ENCODE data around the gene FOXR1.
"Not testable (repeated sequence)": the region's sequence is repeated elsewhere in the genome, so short reads cannot be mapped to it uniquely, and the experiment has no call there.

Gene FOXR1

GRCh38 chr11:118961189-118961588 lies 10.4 kb upstream of the FOXR1 start:
- H3K27me3 Mint-ChIP-seq (ENCODE audit: low read depth): peaks cover 7% of the 10 kb centered on the region
- no peaks in the 10 kb centered on the region for H3K36me3 Mint-ChIP-seq (ENCODE audit: low read depth)
- H3K9me3 Mint-ChIP-seq: no peaks in the 10 kb centered on the region
- no peak overlapping the region for H3K27ac Mint-ChIP-seq
- H3K4me3 Mint-ChIP-seq: no peak overlapping the region
- H3K4me1 Mint-ChIP-seq (ENCODE audit: low read depth): peaks cover 3% of the 10 kb centered on the region

- Mint-ChIP-seq H3K4me3 (no peak overlapping the region), H3K36me3 (ENCODE audit: low read depth) (no peaks in the 10 kb centered on the region), H3K4me1 (ENCODE audit: low read depth) (no peaks in the 10 kb centered on the region), H3K9me3 (no peaks in the 10 kb centered on the region), H3K27me3 (ENCODE audit: low read depth) (peaks cover 4% of the 10 kb centered on the region), H3K27ac (no peak overlapping the region)
Observed at GRCh38 chr11:118961591-118961990, 10.0 kb upstream of the FOXR1 start.

- peaks cover 10% of the 10 kb centered on the region for H3K27me3 Mint-ChIP-seq (ENCODE audit: low read depth)
- not testable (repeated sequence) for H3K36me3 Mint-ChIP-seq (ENCODE audit: low read depth); H3K9me3 Mint-ChIP-seq
Observed at GRCh38 chr11:118969508-118969907, 2.1 kb upstream of the FOXR1 start.

GRCh38 chr11:118973985-118974384 lies 2.4 kb downstream of the FOXR1 start:
- Mint-ChIP-seq H3K36me3 (ENCODE audit: low read depth) (no peaks in the 10 kb centered on the region), H3K27me3 (ENCODE audit: low read depth) (peaks cover 25% of the 10 kb centered on the region), H3K4me1 (ENCODE audit: low read depth) (no peaks in the 10 kb centered on the region), H3K27ac (no peak overlapping the region), H3K4me3 (no peak overlapping the region), H3K9me3 (no peaks in the 10 kb centered on the region)

More at GRCh38 chr11:118969508-118969907, 2.1 kb upstream of the FOXR1 start:
- not testable (repeated sequence) for H3K4me1 Mint-ChIP-seq (ENCODE audit: low read depth); H3K27ac Mint-ChIP-seq; H3K4me3 Mint-ChIP-seq

- Mint-ChIP-seq H3K27ac (no peak overlapping the region), H3K4me3 (no peak overlapping the region), H3K36me3 (ENCODE audit: low read depth) (no peaks in the 10 kb centered on the region)
Observed at GRCh38 chr11:118975771-118976709, 4.5 kb downstream of the FOXR1 start.

GRCh38 chr11:118979434-118979833 lies 7.9 kb downstream of the FOXR1 start:
- Mint-ChIP-seq H3K4me3 (no peak overlapping the region), H3K27ac (no peak overlapping the region), H3K9me3 (no peaks in the 10 kb centered on the region), H3K36me3 (ENCODE audit: low read depth) (no peaks in the 10 kb centered on the region), H3K4me1 (ENCODE audit: low read depth) (no peaks in the 10 kb centered on the region), H3K27me3 (ENCODE audit: low read depth) (peaks cover 16% of the 10 kb centered on the region)

More at GRCh38 chr11:118975771-118976709, 4.5 kb downstream of the FOXR1 start:
- no peaks in the 10 kb centered on the region for H3K4me1 Mint-ChIP-seq (ENCODE audit: low read depth)
- no peaks in the 10 kb centered on the region for H3K9me3 Mint-ChIP-seq
- peaks cover 22% of the 10 kb centered on the region for H3K27me3 Mint-ChIP-seq (ENCODE audit: low read depth)

GRCh38 chr11:118980191-118980881 lies 8.8 kb downstream of the FOXR1 start:
- Mint-ChIP-seq H3K4me1 (ENCODE audit: low read depth) (no peaks in the 10 kb centered on the region), H3K36me3 (ENCODE audit: low read depth) (no peaks in the 10 kb centered on the region), H3K9me3 (no peaks in the 10 kb centered on the region), H3K27ac (no peak overlapping the region), H3K4me3 (no peak overlapping the region), H3K27me3 (ENCODE audit: low read depth) (peaks cover 9% of the 10 kb centered on the region)

- H3K27ac Mint-ChIP-seq; H3K36me3 Mint-ChIP-seq (ENCODE audit: low read depth); H3K4me3 Mint-ChIP-seq; H3K9me3 Mint-ChIP-seq; H3K4me1 Mint-ChIP-seq (ENCODE audit: low read depth); H3K27me3 Mint-ChIP-seq (ENCODE audit: low read depth): not testable (repeated sequence)
Observed at GRCh38 chr11:118984337-118984736, 12.8 kb downstream of the FOXR1 start.

GRCh38 chr11:118984825-118985224 lies 13.3 kb downstream of the FOXR1 start:
- Mint-ChIP-seq H3K9me3 (no peaks in the 10 kb centered on the region), H3K27me3 (ENCODE audit: low read depth) (no peaks in the 10 kb centered on the region), H3K36me3 (ENCODE audit: low read depth) (no peaks in the 10 kb centered on the region), H3K27ac (no peak overlapping the region), H3K4me1 (ENCODE audit: low read depth) (peaks cover 1% of the 10 kb centered on the region), H3K4me3 (no peak overlapping the region)

GRCh38 chr11:118988280-118988679 lies 16.7 kb downstream of the FOXR1 start:
- Mint-ChIP-seq H3K27ac (no peak overlapping the region), H3K4me3 (no peak overlapping the region), H3K27me3 (ENCODE audit: low read depth) (no peaks in the 10 kb centered on the region), H3K4me1 (ENCODE audit: low read depth) (peaks cover 1% of the 10 kb centered on the region), H3K36me3 (ENCODE audit: low read depth) (no peaks in the 10 kb centered on the region), H3K9me3 (no peaks in the 10 kb centered on the region)

GRCh38 chr11:118991486-118992038 lies 20.0 kb downstream of the FOXR1 start:
- H3K4me3 Mint-ChIP-seq; H3K4me1 Mint-ChIP-seq (ENCODE audit: low read depth); H3K27me3 Mint-ChIP-seq (ENCODE audit: low read depth); H3K9me3 Mint-ChIP-seq; H3K36me3 Mint-ChIP-seq (ENCODE audit: low read depth); H3K27ac Mint-ChIP-seq: not testable (repeated sequence)

GRCh38 chr11:118996926-118997626 lies 25.5 kb downstream of the FOXR1 start:
- Mint-ChIP-seq H3K4me1 (ENCODE audit: low read depth) (peaks cover 27% of the 10 kb centered on the region), H3K27ac (peak overlapping the region; percentile 97), H3K27me3 (ENCODE audit: low read depth) (no peaks in the 10 kb centered on the region), H3K9me3 (no peaks in the 10 kb centered on the region), H3K4me3 (peak overlapping the region; percentile 94), H3K36me3 (ENCODE audit: low read depth) (peaks cover 20% of the 10 kb centered on the region)

GRCh38 chr11:118997627-118998387 lies 26.2 kb downstream of the FOXR1 start, which contains the start of gene CENATAC:
CENATAC (plus strand) TSS chr11:118998138; CDS start chr11:118998198, 60 bp downstream.
- Mint-ChIP-seq H3K27ac (peak within 1 kb of the TSS; percentile 97), H3K9me3 (no peaks in the 10 kb centered on the region), H3K4me1 (ENCODE audit: low read depth) (peaks cover 27% of the 10 kb centered on the region)

GRCh38 chr11:118998388-118998717 lies 26.8 kb downstream of the FOXR1 start:
- peaks cover 22% of the 10 kb centered on the region for H3K36me3 Mint-ChIP-seq (ENCODE audit: low read depth)
- H3K27me3 Mint-ChIP-seq (ENCODE audit: low read depth): no peaks in the 10 kb centered on the region
- peak overlapping the region; percentile 94 for H3K4me3 Mint-ChIP-seq
- no peaks in the 10 kb centered on the region for H3K9me3 Mint-ChIP-seq
- H3K4me1 Mint-ChIP-seq (ENCODE audit: low read depth): peaks cover 27% of the 10 kb centered on the region
- peak overlapping the region; percentile 97 for H3K27ac Mint-ChIP-seq

More at GRCh38 chr11:118997627-118998387, 26.2 kb downstream of the FOXR1 start, which contains the start of gene CENATAC:
- Mint-ChIP-seq H3K36me3 (ENCODE audit: low read depth) (peaks cover 20% of the 10 kb centered on the region), H3K27me3 (ENCODE audit: low read depth) (no peaks in the 10 kb centered on the region), H3K4me3 (peak within 1 kb of the TSS; percentile 94)
